Measurements from ENCODE around the gene SLC10A7.

The SLC10A7 gene

GRCh38 chr4:146273204-146273901, 248.4 kb downstream of the SLC10A7 start:
- H3K27ac Mint-ChIP-seq = no peak overlapping the region
- no peaks in the 10 kb centered on the region for H3K36me3 Mint-ChIP-seq (ENCODE audit: low read depth)
- no peaks in the 10 kb centered on the region for H3K4me1 Mint-ChIP-seq
- no peak for DNase-seq
- no peak for TF ChIP-seq CTCF (IDR thresholded peaks at IDR 0.05)
- no peaks in the 10 kb centered on the region for H3K27me3 Mint-ChIP-seq (ENCODE audit: low read depth, poor library complexity)
- no peaks in the 10 kb centered on the region for H3K9me3 Mint-ChIP-seq
- no peak overlapping the region for H3K4me3 Mint-ChIP-seq

GRCh38 chr4:146271466-146271865, 250.3 kb downstream of the SLC10A7 start:
- Mint-ChIP-seq H3K9me3 (no peaks in the 10 kb centered on the region), H3K27me3 (ENCODE audit: low read depth, poor library complexity) (no peaks in the 10 kb centered on the region), H3K4me1 (no peaks in the 10 kb centered on the region), H3K36me3 (ENCODE audit: low read depth) (no peaks in the 10 kb centered on the region), H3K4me3 (no peak overlapping the region), H3K27ac (no peak overlapping the region)
- TF ChIP-seq CTCF (IDR thresholded peaks at IDR 0.05) = no peak
- DNase-seq = no peak

- no peak for TF ChIP-seq CTCF (IDR thresholded peaks at IDR 0.05)
- no peaks in the 10 kb centered on the region for H3K36me3 Mint-ChIP-seq (ENCODE audit: low read depth)
- H3K9me3 Mint-ChIP-seq = no peaks in the 10 kb centered on the region
Measured at GRCh38 chr4:146269228-146269653, 252.5 kb downstream of the SLC10A7 start.

GRCh38 chr4:146267826-146268225, 253.9 kb downstream of the SLC10A7 start:
- no peak overlapping the region for H3K27ac Mint-ChIP-seq
- H3K36me3 Mint-ChIP-seq (ENCODE audit: low read depth) = no peaks in the 10 kb centered on the region
- TF ChIP-seq CTCF (IDR thresholded peaks at IDR 0.05) = no peak
- no peaks in the 10 kb centered on the region for H3K4me1 Mint-ChIP-seq
- H3K9me3 Mint-ChIP-seq = no peaks in the 10 kb centered on the region
- no peaks in the 10 kb centered on the region for H3K27me3 Mint-ChIP-seq (ENCODE audit: low read depth, poor library complexity)
- no peak for DNase-seq
- no peak overlapping the region for H3K4me3 Mint-ChIP-seq

More at GRCh38 chr4:146269228-146269653, 252.5 kb downstream of the SLC10A7 start:
- no peak for DNase-seq
- Mint-ChIP-seq H3K4me3 (no peak overlapping the region), H3K27ac (no peak overlapping the region), H3K4me1 (no peaks in the 10 kb centered on the region), H3K27me3 (ENCODE audit: low read depth, poor library complexity) (no peaks in the 10 kb centered on the region)

GRCh38 chr4:146265950-146266490, 255.7 kb downstream of the SLC10A7 start:
- Mint-ChIP-seq H3K36me3 (ENCODE audit: low read depth) (no peaks in the 10 kb centered on the region), H3K27ac (no peak overlapping the region), H3K4me1 (no peaks in the 10 kb centered on the region), H3K9me3 (no peaks in the 10 kb centered on the region), H3K27me3 (ENCODE audit: low read depth, poor library complexity) (peaks cover 5% of the 10 kb centered on the region), H3K4me3 (no peak overlapping the region)
- DNase-seq = no peak
- no peak for TF ChIP-seq CTCF (IDR thresholded peaks at IDR 0.05)

GRCh38 chr4:146263793-146264192, 257.9 kb downstream of the SLC10A7 start:
- TF ChIP-seq CTCF (IDR thresholded peaks at IDR 0.05) = no peak

More at GRCh38 chr4:146263793-146264192, 257.9 kb downstream of the SLC10A7 start:
- H3K9me3 Mint-ChIP-seq = no peaks in the 10 kb centered on the region
- no peak overlapping the region for H3K27ac Mint-ChIP-seq
- no peaks in the 10 kb centered on the region for H3K4me1 Mint-ChIP-seq
- DNase-seq = no peak
- peaks cover 5% of the 10 kb centered on the region for H3K27me3 Mint-ChIP-seq (ENCODE audit: low read depth, poor library complexity)
- no peaks in the 10 kb centered on the region for H3K36me3 Mint-ChIP-seq (ENCODE audit: low read depth)
- no peak overlapping the region for H3K4me3 Mint-ChIP-seq
